ENCODE data around the gene ALS2.
"Not testable (repeated sequence)": the region's sequence is repeated elsewhere in the genome, so short reads cannot be mapped to it uniquely, and the experiment has no call there.

Gene ALS2

DNA sequence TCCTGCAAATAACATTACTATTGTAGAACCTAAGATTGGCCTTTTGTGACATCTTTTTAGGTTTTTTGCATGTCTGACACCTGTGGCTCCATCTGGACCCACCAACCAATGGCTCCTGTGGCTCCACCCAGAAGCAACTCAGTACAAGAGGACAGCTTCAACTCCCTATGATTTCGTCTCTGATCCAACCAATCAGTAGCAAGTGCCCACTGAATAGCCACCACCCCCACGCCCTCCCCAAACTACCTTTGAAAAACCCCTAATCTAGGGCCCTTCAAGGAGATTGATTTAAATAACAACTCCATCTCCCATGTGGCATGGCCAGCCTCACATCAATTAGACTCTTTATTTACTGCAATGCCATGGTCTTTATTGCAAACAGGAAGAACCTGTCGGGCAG, 105.9 kb downstream of the ALS2 start:
- DNase-seq (ENCODE audit: low read depth), result no peak

DNA sequence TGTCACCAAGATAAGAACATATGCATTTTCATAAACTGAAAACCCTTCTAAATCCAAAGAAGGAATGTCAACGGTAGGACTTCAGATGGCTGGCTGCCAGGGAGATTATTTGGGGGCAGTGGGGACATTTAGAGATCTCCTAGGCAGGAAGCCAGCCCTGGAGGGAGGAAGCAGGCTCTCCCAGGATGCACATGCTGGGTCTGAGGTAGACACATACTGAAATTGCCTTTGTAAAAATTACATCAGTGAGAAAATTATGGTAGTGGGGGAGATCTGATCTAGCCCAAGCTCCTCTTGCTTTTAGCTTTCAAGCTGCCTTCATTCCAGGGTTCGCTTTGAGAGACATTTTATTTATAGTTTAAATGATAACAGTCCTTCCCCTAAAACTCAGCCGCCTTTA, 106.4 kb downstream of the ALS2 start:
- no peak for DNase-seq (ENCODE audit: low read depth)

DNA sequence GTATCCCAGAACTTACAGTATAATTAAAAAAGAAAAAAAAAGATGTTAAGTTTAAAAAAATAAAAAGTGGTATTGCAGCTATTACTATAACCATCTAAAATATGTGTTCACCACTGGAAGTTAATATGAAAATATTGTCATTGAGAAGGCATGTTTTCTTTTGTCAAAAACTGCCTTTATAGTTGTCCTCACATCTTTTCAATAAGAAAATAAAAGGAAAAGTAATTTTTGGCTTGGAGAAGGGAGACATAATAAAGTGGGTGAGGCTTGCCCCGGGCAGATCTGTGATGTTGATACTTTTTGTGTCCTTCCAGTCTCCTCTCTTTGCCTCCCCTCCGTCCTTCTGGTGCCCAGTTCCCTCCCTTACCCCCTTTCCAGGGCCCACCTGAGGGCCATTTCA, 107.2 kb downstream of the ALS2 start:
- no peak for DNase-seq (ENCODE audit: low read depth)

DNA sequence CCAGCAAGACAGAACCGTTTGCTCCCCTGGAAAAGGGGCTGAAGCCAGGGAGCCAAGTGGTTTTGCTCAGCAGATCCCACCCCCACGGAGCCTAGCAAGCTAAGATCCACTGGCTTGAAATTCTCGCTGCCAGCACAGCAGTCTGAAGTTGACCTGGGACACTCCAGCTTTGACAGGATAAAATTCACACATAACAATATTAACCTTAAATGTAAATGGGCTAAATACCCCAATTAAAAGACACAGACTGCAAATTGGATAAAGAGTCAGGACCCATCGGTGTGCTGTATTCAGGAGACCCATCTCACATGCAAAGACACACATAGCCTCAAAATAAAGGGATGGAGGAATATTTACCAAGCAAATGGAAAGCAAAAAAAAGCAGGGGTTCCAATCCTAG, 109.5 kb downstream of the ALS2 start:
- not testable (repeated sequence) for DNase-seq (ENCODE audit: low read depth)

- DNase-seq (ENCODE audit: low read depth), result no peak
Measured at GRCh38 chr2:201669865-201670264, 110.9 kb downstream of the ALS2 start.

DNA sequence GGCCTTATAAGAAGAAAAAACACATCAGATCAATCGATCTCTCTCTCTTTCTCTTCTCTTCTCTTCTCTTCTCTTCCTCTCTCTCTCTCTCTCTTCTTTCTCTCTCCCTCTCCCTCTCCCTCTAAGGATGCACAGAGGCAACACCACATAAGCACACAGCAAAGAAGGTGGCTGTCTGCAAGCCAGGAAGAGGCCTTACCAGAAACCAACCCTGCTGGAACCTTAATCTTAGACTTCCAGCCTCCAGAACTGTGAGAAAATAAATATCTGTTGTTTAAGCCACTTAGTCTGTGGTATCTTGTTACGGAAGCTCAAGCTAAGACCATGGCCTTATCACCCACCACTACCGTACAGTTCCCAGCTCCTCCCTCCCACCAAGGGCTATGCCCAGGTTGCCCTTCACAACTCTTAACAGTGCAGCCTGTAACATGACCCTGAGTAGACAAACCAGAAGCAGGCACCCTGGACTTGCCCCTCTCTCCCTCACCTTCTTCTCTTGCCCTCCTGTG, 112.3 kb downstream of the ALS2 start:
- no peak for DNase-seq (ENCODE audit: low read depth)

GRCh38 chr2:201664334-201664733, 116.4 kb downstream of the ALS2 start:
- DNase-seq (ENCODE audit: low read depth), result no peak

GRCh38 chr2:201661366-201661765, 119.4 kb downstream of the ALS2 start:
- no peak for DNase-seq (ENCODE audit: low read depth)

DNA sequence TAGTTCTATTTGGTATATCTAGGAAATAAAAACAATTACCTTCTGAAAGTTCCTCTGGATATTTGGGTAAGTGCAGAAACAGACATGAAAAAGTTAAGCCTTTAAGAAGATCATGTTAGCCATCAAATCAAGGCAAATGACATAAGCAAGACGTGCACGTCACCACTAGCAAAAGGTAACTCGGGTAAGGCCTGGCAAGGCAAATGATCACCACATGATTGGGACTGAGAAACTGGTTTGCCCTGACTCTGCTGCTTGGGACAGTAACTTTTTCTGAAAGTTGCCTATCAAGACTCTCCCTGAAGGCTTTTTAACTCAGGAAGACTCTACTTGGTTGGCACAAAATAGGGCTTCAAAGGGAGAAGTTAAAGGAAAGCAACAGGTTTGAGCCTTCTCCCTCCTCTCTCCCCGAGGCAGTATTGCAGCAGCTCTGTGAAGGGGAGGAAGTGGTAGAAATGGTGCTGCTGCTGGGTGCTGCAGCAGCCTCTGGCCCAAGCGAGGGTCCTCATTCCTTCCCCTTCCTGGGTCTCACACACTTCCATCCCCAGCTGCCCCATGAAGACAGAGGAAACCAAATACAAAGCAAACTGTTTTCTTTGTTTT, 120.3 kb downstream of the ALS2 start:
- no peak for DNase-seq (ENCODE audit: low read depth)

DNA sequence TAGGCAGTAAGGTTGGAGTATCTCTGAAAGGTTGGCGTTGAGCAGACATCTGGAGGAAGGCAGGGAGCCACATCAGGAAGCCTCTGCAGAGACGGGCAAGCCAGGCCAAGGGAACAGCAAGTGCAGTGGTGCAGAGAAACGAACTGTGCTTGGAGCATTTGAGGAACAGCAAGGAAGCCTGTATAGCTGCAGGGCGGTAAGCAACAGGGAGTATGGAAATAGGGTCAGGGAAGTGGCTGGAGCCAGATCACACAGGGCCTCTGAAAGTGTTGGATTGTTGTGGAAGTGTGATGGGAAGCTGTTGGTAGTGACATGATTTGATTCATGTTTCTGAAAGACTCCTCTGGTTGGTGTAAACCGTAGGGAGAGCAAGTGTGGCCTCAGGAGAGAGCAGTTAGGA, 124.0 kb downstream of the ALS2 start:
- DNase-seq (ENCODE audit: low read depth), result no peak

DNA sequence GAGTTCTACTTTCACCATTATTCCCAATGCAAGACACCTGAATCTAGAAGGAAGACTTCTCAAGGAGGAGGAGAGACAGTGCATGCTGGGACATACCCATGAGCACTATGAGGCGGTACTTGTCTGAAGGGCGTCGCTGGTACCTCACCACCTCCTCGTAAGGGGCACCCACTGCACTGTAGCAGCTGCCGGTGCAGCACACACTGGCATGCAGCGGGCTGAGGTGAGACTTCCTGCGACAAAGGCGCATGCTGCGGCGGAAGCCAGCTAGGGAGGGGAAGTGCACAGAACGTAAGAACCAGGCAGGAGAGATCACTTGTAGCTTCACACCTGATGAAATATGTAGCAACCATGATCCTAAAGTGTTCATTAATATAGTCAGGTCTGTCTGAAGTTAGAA, 124.6 kb downstream of the ALS2 start:
- no peak for DNase-seq (ENCODE audit: low read depth)

GRCh38 chr2:201654616-201655384, 125.9 kb downstream of the ALS2 start:
- DNase-seq (ENCODE audit: low read depth), result peak; percentile 61

GRCh38 chr2:201653221-201653620, 127.5 kb downstream of the ALS2 start:
- DNase-seq (ENCODE audit: low read depth), result no peak
